Caco-2 (cell line): ENCODE results near the gene OTULIN. TPM values are rescaled to one million over a fixed set of nuclear protein-coding genes. Genes with fewer than 3 reads are reported as not detected.

Source experiments
- BruUV-seq: library from RNA; stranded (reverse); fragments of 400-500 nt; replicated peaks from 2 replicates; lab custom pipeline; 2021; lab: Mats Ljungman, UMichigan
- CTCF ChIA-PET: fragments of 300-600 bp; sonication (Branson Sonifier 250); formaldehyde crosslinking; loops from one replicate; lab custom pipeline; 2022; ENCODE audit warnings: antibody characterized with exemption; lab: Charles Lee
- POLR2A ChIA-PET: fragments of 300-600 bp; sonication (Branson Sonifier 250); formaldehyde crosslinking; loops from one replicate; lab custom pipeline; 2022; ENCODE audit warnings: antibody characterized with exemption; lab: Charles Lee
- DNase-seq, 2 experiments: peaks; one replicate each; pipeline versions ENCODE4 v3.0.0 to v3.0.0-alpha.2; 2020 to 2022
- H3K27me3 ChIP-seq: replicated peaks from 2 replicates; pipeline ENCODE4 v1.6.0; 2011; ENCODE audit warnings: low read length; ENCODE audit not compliant: control insufficient read depth, insufficient read depth
- H3K36me3 ChIP-seq: 2 replicates; pipeline ENCODE4 v1.5.1; 2011; ENCODE audit warnings: low read length; ENCODE audit not compliant: control insufficient read depth, insufficient read depth
- H3K4me1 ChIP-seq: fragments of 250-450 bp; sonication (Bioruptor Pico); 2 replicates; pipeline ENCODE4 v1.5.1; 2020; ENCODE audit warnings: mild to moderate bottlenecking
- H3K4me3 ChIP-seq: 2 replicates; pipeline ENCODE4 v1.5.1; 2011; ENCODE audit warnings: low read depth, mild to moderate bottlenecking, control low read depth, low read length
- H3K9me3 ChIP-seq: fragments of 250-450 bp; sonication (Bioruptor Pico); 2 replicates; pipeline ENCODE4 v1.5.1; 2020; ENCODE audit warnings: mild to moderate bottlenecking, moderate library complexity
- H3K27ac Mint-ChIP-seq: one replicate; pipeline ENCODE4 v1.8.0; 2022; ENCODE audit warnings: mixed read lengths; ENCODE audit not compliant: unreplicated experiment
- H3K27me3 Mint-ChIP-seq: one replicate; pipeline ENCODE4 v1.8.0; 2022; ENCODE audit warnings: mixed read lengths; ENCODE audit not compliant: insufficient read depth, unreplicated experiment
- H3K36me3 Mint-ChIP-seq: one replicate; pipeline ENCODE4 v1.8.0; 2022; ENCODE audit warnings: mild to moderate bottlenecking, mixed read lengths; ENCODE audit not compliant: insufficient read depth, unreplicated experiment
- H3K4me1 Mint-ChIP-seq: one replicate; pipeline ENCODE4 v1.8.0; 2022; ENCODE audit warnings: low read depth, mixed read lengths; ENCODE audit not compliant: unreplicated experiment
- H3K4me3 Mint-ChIP-seq: one replicate; pipeline ENCODE4 v1.8.0; 2022; ENCODE audit warnings: mild to moderate bottlenecking, moderate library complexity, mixed read lengths; ENCODE audit not compliant: unreplicated experiment
- H3K9me3 Mint-ChIP-seq: one replicate; pipeline ENCODE4 v1.8.0; 2022; ENCODE audit warnings: mixed read lengths; ENCODE audit not compliant: unreplicated experiment
- CTCF ChIP-seq, 2 experiments: fragments of 200-600 bp in 1 of 2; IDR thresholded peaks; 1 replicate in 1 of 2; 2 replicates in 1 of 2; pipeline versions ENCODE4 v1.5.1 to v1.8.0; 2011 to 2022; ENCODE audit warnings: antibody characterized with exemption in 1 of 2, control low read depth in 1 of 2, inconsistent platforms in 1 of 2, low read depth in 1 of 2, low read length in 1 of 2, mild to moderate bottlenecking in 1 of 2, moderate library complexity in 1 of 2; ENCODE audit not compliant: insufficient read depth in 1 of 2, severe bottlenecking in 1 of 2, unreplicated experiment in 1 of 2
- intact Hi-C: fragments of 100-400 bp; cut with micrococcal nuclease; formaldehyde crosslinking; loops from one replicate; pipeline ENCODE4 v1.10.0; 2022; ENCODE audit not compliant: unreplicated experiment
- total RNA-seq: library from RNA; stranded (reverse); gene quantifications from 2 replicates; pipeline ENCODE4 v1.2.3, GENCODE V29; 2022

OTULIN gene
- total RNA-seq, 1 experiment from 2014 or later = 42.6 TPM

- ChIA-PET CTCF (no interaction called here), POLR2A (no interaction called here)
- Mint-ChIP-seq H3K4me3 (no peak overlapping the region), H3K27me3 (no peaks in the 10 kb centered on the region), H3K36me3 (no peaks in the 10 kb centered on the region), H3K27ac (no peak overlapping the region), H3K9me3 (no peaks in the 10 kb centered on the region), H3K4me1 (no peaks in the 10 kb centered on the region)
- no peaks in the 10 kb centered on the region for H3K36me3 ChIP-seq
- no peaks in the 10 kb centered on the region for H3K27me3 ChIP-seq
- no peaks in the 10 kb centered on the region for H3K9me3 ChIP-seq
- no peaks in the 10 kb centered on the region for H3K4me1 ChIP-seq
- DNase-seq = no peak
- no peak for TF ChIP-seq CTCF (IDR thresholded peaks at IDR 0.05; ENCODE audit: insufficient read depth in 1 of 2, low read depth in 1 of 2, low read length in 1 of 2, severe bottlenecking in 1 of 2, unreplicated experiment in 1 of 2)
- BruUV-seq = no TSS peak
- intact Hi-C loops = no loop called here
- no peak overlapping the region for H3K4me3 ChIP-seq
Measured at GRCh38 chr5:14739981-14740380, 75.5 kb downstream of the OTULIN start.

- Mint-ChIP-seq H3K4me1 (no peaks in the 10 kb centered on the region), H3K4me3 (no peak overlapping the region), H3K27ac (no peak overlapping the region), H3K27me3 (no peaks in the 10 kb centered on the region), H3K9me3 (no peaks in the 10 kb centered on the region), H3K36me3 (no peaks in the 10 kb centered on the region)
- ChIA-PET CTCF (no interaction called here), POLR2A (no interaction called here)
- BruUV-seq = no TSS peak
- intact Hi-C loops = no loop called here
- Histone ChIP-seq H3K4me3 (no peak overlapping the region), H3K27me3 (no peaks in the 10 kb centered on the region), H3K4me1 (no peaks in the 10 kb centered on the region), H3K9me3 (no peaks in the 10 kb centered on the region), H3K36me3 (no peaks in the 10 kb centered on the region)
- no peak for TF ChIP-seq CTCF (IDR thresholded peaks at IDR 0.05; ENCODE audit: insufficient read depth in 1 of 2, low read depth in 1 of 2, low read length in 1 of 2, severe bottlenecking in 1 of 2, unreplicated experiment in 1 of 2)
- no peak for DNase-seq
Measured at GRCh38 chr5:14741131-14741530, 76.6 kb downstream of the OTULIN start.

GRCh38 chr5:14741801-14742440 is 77.4 kb downstream of the OTULIN start:
- H3K4me1 Mint-ChIP-seq = no peaks in the 10 kb centered on the region
- POLR2A ChIA-PET = no interaction called here
- CTCF ChIA-PET = no interaction called here
- no peak for TF ChIP-seq CTCF (IDR thresholded peaks at IDR 0.05; ENCODE audit: insufficient read depth in 1 of 2, low read depth in 1 of 2, low read length in 1 of 2, severe bottlenecking in 1 of 2, unreplicated experiment in 1 of 2)
- no peak for DNase-seq
- H3K9me3 ChIP-seq = no peaks in the 10 kb centered on the region
- H3K27ac Mint-ChIP-seq = no peak overlapping the region
- no peaks in the 10 kb centered on the region for H3K4me1 ChIP-seq
- intact Hi-C loops = no loop called here
- H3K36me3 ChIP-seq = no peaks in the 10 kb centered on the region
- H3K4me3 Mint-ChIP-seq = no peak overlapping the region
- no peak overlapping the region for H3K4me3 ChIP-seq
- H3K27me3 ChIP-seq = no peaks in the 10 kb centered on the region
- no peaks in the 10 kb centered on the region for H3K9me3 Mint-ChIP-seq
- H3K27me3 Mint-ChIP-seq = no peaks in the 10 kb centered on the region
- BruUV-seq = no TSS peak
- H3K36me3 Mint-ChIP-seq = no peaks in the 10 kb centered on the region
